ENCODE data around the gene VEGFC. TPM values are rescaled to one million over a fixed set of nuclear protein-coding genes. Genes with fewer than 3 reads are reported as not detected.

VEGFC gene
- total RNA-seq, 1 experiment from 2014 or later, result 15.7 TPM

DNA sequence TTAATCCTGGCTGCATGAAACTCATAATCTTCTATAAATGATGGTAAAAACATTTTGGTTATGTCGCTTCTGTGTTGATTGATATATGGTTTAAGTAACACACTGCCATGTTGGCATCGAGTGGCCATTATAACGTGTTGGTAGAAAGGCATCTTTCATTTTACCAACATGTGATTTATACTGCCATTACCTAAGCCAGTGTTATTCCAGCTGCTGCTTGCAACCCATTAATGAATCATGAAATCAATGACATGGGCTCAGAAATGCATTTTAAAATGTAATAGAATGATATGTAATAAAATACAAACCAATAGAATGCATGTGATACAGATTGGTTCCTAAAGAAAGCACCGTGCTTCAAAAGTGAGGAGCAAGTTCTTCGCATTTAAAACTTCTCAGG, 102.0 kb downstream of the VEGFC start:
- no peak for ATAC-seq
- in situ Hi-C loops (cut with HindIII; ENCODE audit: low pct_unique_long_range_greater_than_20kb, low sequenced_read_pairs), result no loop called here
- ChIA-PET POLR2A (no interaction called here), CTCF (no interaction called here)
- no peak for DNase-seq (ENCODE audit: low read depth, low spot score)
- no TSS peak for BruUV-seq (replicated peaks)
- H3K27me3 ChIP-seq (ENCODE audit: control insufficient read depth, insufficient read depth, low read length), result no peaks in the 10 kb centered on the region
- no peaks in the 10 kb centered on the region; the same call in 1 of the 2 replicates for H3K36me3 ChIP-seq (ENCODE audit: control insufficient read depth, insufficient read depth, low read length)
- H3K9me3 ChIP-seq (ENCODE audit: control insufficient read depth, insufficient read depth, low read depth, low read length), result no peaks in the 10 kb centered on the region
- H3K4me1 ChIP-seq (ENCODE audit: control insufficient read depth, insufficient read depth, low read length), result no peaks in the 10 kb centered on the region
- TF ChIP-seq, protein P1, sequence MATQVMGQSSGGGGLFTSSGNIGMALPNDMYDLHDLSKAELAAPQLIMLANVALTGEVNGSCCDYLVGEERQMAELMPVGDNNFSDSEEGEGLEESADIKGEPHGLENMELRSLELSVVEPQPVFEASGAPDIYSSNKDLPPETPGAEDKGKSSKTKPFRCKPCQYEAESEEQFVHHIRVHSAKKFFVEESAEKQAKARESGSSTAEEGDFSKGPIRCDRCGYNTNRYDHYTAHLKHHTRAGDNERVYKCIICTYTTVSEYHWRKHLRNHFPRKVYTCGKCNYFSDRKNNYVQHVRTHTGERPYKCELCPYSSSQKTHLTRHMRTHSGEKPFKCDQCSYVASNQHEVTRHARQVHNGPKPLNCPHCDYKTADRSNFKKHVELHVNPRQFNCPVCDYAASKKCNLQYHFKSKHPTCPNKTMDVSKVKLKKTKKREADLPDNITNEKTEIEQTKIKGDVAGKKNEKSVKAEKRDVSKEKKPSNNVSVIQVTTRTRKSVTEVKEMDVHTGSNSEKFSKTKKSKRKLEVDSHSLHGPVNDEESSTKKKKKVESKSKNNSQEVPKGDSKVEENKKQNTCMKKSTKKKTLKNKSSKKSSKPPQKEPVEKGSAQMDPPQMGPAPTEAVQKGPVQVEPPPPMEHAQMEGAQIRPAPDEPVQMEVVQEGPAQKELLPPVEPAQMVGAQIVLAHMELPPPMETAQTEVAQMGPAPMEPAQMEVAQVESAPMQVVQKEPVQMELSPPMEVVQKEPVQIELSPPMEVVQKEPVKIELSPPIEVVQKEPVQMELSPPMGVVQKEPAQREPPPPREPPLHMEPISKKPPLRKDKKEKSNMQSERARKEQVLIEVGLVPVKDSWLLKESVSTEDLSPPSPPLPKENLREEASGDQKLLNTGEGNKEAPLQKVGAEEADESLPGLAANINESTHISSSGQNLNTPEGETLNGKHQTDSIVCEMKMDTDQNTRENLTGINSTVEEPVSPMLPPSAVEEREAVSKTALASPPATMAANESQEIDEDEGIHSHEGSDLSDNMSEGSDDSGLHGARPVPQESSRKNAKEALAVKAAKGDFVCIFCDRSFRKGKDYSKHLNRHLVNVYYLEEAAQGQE (IDR thresholded peaks at IDR 0.05; ENCODE audit: insufficient read depth in 1 of 2, low read depth in 2 of 2, low read length in 1 of 2), result no peak
- TF ChIP-seq TCF7L2 (IDR thresholded peaks at IDR 0.05; ENCODE audit: low read depth, low read length), result no peak
- no peak for TF ChIP-seq SIN3A (IDR thresholded peaks at IDR 0.05; ENCODE audit: borderline replicate concordance, insufficient read depth, low read depth, low read length)
- TF ChIP-seq POLR2AphosphoS5 (IDR thresholded peaks at IDR 0.05; ENCODE audit: low read depth, low read length), result no peak
- no peak for TF ChIP-seq CTCF (IDR thresholded peaks at IDR 0.05)
- H3K27ac ChIP-seq (ENCODE audit: low read length), result no peak overlapping the region
- no peak overlapping the region for H3K4me3 ChIP-seq (ENCODE audit: low read depth in 2 of 2, low read length in 2 of 2)
- intact Hi-C loops (cut with micrococcal nuclease; ENCODE audit: unreplicated experiment), result no loop called here

GRCh38 chr4:176680668-176681180, 112.0 kb downstream of the VEGFC start:
- H3K36me3 ChIP-seq (ENCODE audit: control insufficient read depth, insufficient read depth, low read length), result no peaks in the 10 kb centered on the region; the same call in 1 of the 2 replicates
- DNase-seq (ENCODE audit: low read depth, low spot score), result no peak
- ChIA-PET CTCF (no interaction called here), POLR2A (no interaction called here)
- in situ Hi-C loops (cut with HindIII; ENCODE audit: low pct_unique_long_range_greater_than_20kb, low sequenced_read_pairs) (no loop called here), intact Hi-C loops (cut with micrococcal nuclease; ENCODE audit: unreplicated experiment) (no loop called here)
- no peaks in the 10 kb centered on the region for H3K27me3 ChIP-seq (ENCODE audit: control insufficient read depth, insufficient read depth, low read length)
- no peak for ATAC-seq
- H3K4me3 ChIP-seq (ENCODE audit: low read depth in 2 of 2, low read length in 2 of 2), result no peak overlapping the region
- no peak overlapping the region for H3K27ac ChIP-seq (ENCODE audit: low read length)
- no peaks in the 10 kb centered on the region for H3K4me1 ChIP-seq (ENCODE audit: control insufficient read depth, insufficient read depth, low read length)
- TF ChIP-seq POLR2AphosphoS5 (IDR thresholded peaks at IDR 0.05; ENCODE audit: low read depth, low read length), result no peak
- TF ChIP-seq, protein P1 (IDR thresholded peaks at IDR 0.05; ENCODE audit: insufficient read depth in 1 of 2, low read depth in 2 of 2, low read length in 1 of 2), result no peak
- no peak for TF ChIP-seq TCF7L2 (IDR thresholded peaks at IDR 0.05; ENCODE audit: low read depth, low read length)
- TF ChIP-seq SIN3A (IDR thresholded peaks at IDR 0.05; ENCODE audit: borderline replicate concordance, insufficient read depth, low read depth, low read length), result no peak
- TF ChIP-seq CTCF (IDR thresholded peaks at IDR 0.05), result no peak
- no TSS peak for BruUV-seq (replicated peaks)
- H3K9me3 ChIP-seq (ENCODE audit: control insufficient read depth, insufficient read depth, low read depth, low read length), result no peaks in the 10 kb centered on the region
